Caco-2 (cell line): ENCODE results near the gene ABTB1. TPM values are rescaled to one million over a fixed set of nuclear protein-coding genes. Genes with fewer than 3 reads are reported as not detected.

Source experiments
- BruUV-seq: library from RNA; stranded (reverse); fragments of 400-500 nt; replicated peaks from 2 replicates; lab custom pipeline; 2021; lab: Mats Ljungman, UMichigan
- CTCF ChIA-PET: fragments of 300-600 bp; sonication (Branson Sonifier 250); formaldehyde crosslinking; loops from one replicate; lab custom pipeline; 2022; ENCODE audit warnings: antibody characterized with exemption; lab: Charles Lee
- POLR2A ChIA-PET: fragments of 300-600 bp; sonication (Branson Sonifier 250); formaldehyde crosslinking; loops from one replicate; lab custom pipeline; 2022; ENCODE audit warnings: antibody characterized with exemption; lab: Charles Lee
- DNase-seq, 2 experiments: peaks; one replicate each; pipeline versions ENCODE4 v3.0.0 to v3.0.0-alpha.2; 2020 to 2022
- H3K27me3 ChIP-seq: replicated peaks from 2 replicates; pipeline ENCODE4 v1.6.0; 2011; ENCODE audit warnings: low read length; ENCODE audit not compliant: control insufficient read depth, insufficient read depth
- H3K36me3 ChIP-seq: 2 replicates; pipeline ENCODE4 v1.5.1; 2011; ENCODE audit warnings: low read length; ENCODE audit not compliant: control insufficient read depth, insufficient read depth
- H3K4me1 ChIP-seq: fragments of 250-450 bp; sonication (Bioruptor Pico); 2 replicates; pipeline ENCODE4 v1.5.1; 2020; ENCODE audit warnings: mild to moderate bottlenecking
- H3K4me3 ChIP-seq: 2 replicates; pipeline ENCODE4 v1.5.1; 2011; ENCODE audit warnings: low read depth, mild to moderate bottlenecking, control low read depth, low read length
- H3K9me3 ChIP-seq: fragments of 250-450 bp; sonication (Bioruptor Pico); 2 replicates; pipeline ENCODE4 v1.5.1; 2020; ENCODE audit warnings: mild to moderate bottlenecking, moderate library complexity
- H3K27ac Mint-ChIP-seq: one replicate; pipeline ENCODE4 v1.8.0; 2022; ENCODE audit warnings: mixed read lengths; ENCODE audit not compliant: unreplicated experiment
- H3K27me3 Mint-ChIP-seq: one replicate; pipeline ENCODE4 v1.8.0; 2022; ENCODE audit warnings: mixed read lengths; ENCODE audit not compliant: insufficient read depth, unreplicated experiment
- H3K36me3 Mint-ChIP-seq: one replicate; pipeline ENCODE4 v1.8.0; 2022; ENCODE audit warnings: mild to moderate bottlenecking, mixed read lengths; ENCODE audit not compliant: insufficient read depth, unreplicated experiment
- H3K4me1 Mint-ChIP-seq: one replicate; pipeline ENCODE4 v1.8.0; 2022; ENCODE audit warnings: low read depth, mixed read lengths; ENCODE audit not compliant: unreplicated experiment
- H3K4me3 Mint-ChIP-seq: one replicate; pipeline ENCODE4 v1.8.0; 2022; ENCODE audit warnings: mild to moderate bottlenecking, moderate library complexity, mixed read lengths; ENCODE audit not compliant: unreplicated experiment
- H3K9me3 Mint-ChIP-seq: one replicate; pipeline ENCODE4 v1.8.0; 2022; ENCODE audit warnings: mixed read lengths; ENCODE audit not compliant: unreplicated experiment
- CTCF ChIP-seq, 2 experiments: fragments of 200-600 bp in 1 of 2; IDR thresholded peaks; 1 replicate in 1 of 2; 2 replicates in 1 of 2; pipeline versions ENCODE4 v1.5.1 to v1.8.0; 2011 to 2022; ENCODE audit warnings: antibody characterized with exemption in 1 of 2, control low read depth in 1 of 2, inconsistent platforms in 1 of 2, low read depth in 1 of 2, low read length in 1 of 2, mild to moderate bottlenecking in 1 of 2, moderate library complexity in 1 of 2; ENCODE audit not compliant: insufficient read depth in 1 of 2, severe bottlenecking in 1 of 2, unreplicated experiment in 1 of 2
- intact Hi-C: fragments of 100-400 bp; cut with micrococcal nuclease; formaldehyde crosslinking; loops from one replicate; pipeline ENCODE4 v1.10.0; 2022; ENCODE audit not compliant: unreplicated experiment
- total RNA-seq: library from RNA; stranded (reverse); gene quantifications from 2 replicates; pipeline ENCODE4 v1.2.3, GENCODE V29; 2022

ABTB1 gene
- total RNA-seq, 1 experiment from 2014 or later: 6.2 TPM

- intact Hi-C loops: no loop called here
- no peak for TF ChIP-seq CTCF (IDR thresholded peaks at IDR 0.05; ENCODE audit: insufficient read depth in 1 of 2, low read depth in 1 of 2, low read length in 1 of 2, severe bottlenecking in 1 of 2, unreplicated experiment in 1 of 2)
- Mint-ChIP-seq H3K4me1 (no peaks in the 10 kb centered on the region), H3K27ac (no peak overlapping the region), H3K27me3 (no peaks in the 10 kb centered on the region), H3K9me3 (no peaks in the 10 kb centered on the region), H3K36me3 (no peaks in the 10 kb centered on the region), H3K4me3 (no peak overlapping the region)
- Histone ChIP-seq H3K36me3 (no peaks in the 10 kb centered on the region), H3K4me3 (no peak overlapping the region), H3K27me3 (no peaks in the 10 kb centered on the region), H3K4me1 (no peaks in the 10 kb centered on the region), H3K9me3 (no peaks in the 10 kb centered on the region)
- no TSS peak for BruUV-seq
- no peak for DNase-seq
- POLR2A ChIA-PET: no interaction called here
- CTCF ChIA-PET: interaction anchor here (0.7 kb wide), 1 partner anchor 31 kb away, joined by 3 read pairs; no protein-coding TSS in a partner anchor
These were observed 42.1 kb downstream of the ABTB1 start for GRCh38 chr3:127714866-127715265.

DNA sequence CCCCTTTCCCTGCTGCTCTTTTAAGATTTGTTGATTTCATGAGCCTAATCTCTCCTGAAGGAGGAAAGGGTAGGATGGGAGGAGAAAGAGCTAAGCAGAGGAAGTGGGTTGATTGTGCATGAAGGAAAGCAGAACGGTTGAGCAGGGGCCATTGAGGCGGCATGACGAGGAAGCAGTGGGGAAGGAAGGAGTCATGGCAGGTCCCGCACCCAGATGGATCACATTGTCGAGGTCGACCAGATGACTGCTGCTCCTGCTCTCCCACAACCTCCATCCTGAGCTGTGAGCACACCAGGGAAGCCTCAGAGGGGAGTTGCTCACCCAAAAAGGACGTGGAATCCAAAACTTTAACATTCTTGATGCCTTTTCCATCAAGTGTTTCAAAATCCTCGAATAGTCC is 42.8 kb downstream of the ABTB1 start:
- POLR2A ChIA-PET: no interaction called here
- TF ChIP-seq CTCF (IDR thresholded peaks at IDR 0.05; ENCODE audit: insufficient read depth in 1 of 2, low read depth in 1 of 2, low read length in 1 of 2, severe bottlenecking in 1 of 2, unreplicated experiment in 1 of 2): no peak
- no peaks in the 10 kb centered on the region for H3K36me3 ChIP-seq
- no peak for DNase-seq
- H3K27me3 ChIP-seq: no peaks in the 10 kb centered on the region
- H3K4me1 Mint-ChIP-seq: no peaks in the 10 kb centered on the region
- H3K9me3 ChIP-seq: no peaks in the 10 kb centered on the region
- no peak overlapping the region for H3K4me3 Mint-ChIP-seq
- CTCF ChIA-PET: no interaction called here
- H3K4me3 ChIP-seq: no peak overlapping the region
- H3K4me1 ChIP-seq: no peaks in the 10 kb centered on the region
- H3K9me3 Mint-ChIP-seq: no peaks in the 10 kb centered on the region
- H3K36me3 Mint-ChIP-seq: no peaks in the 10 kb centered on the region
- BruUV-seq: no TSS peak
- intact Hi-C loops: no loop called here
- no peak overlapping the region for H3K27ac Mint-ChIP-seq
- no peaks in the 10 kb centered on the region for H3K27me3 Mint-ChIP-seq

DNA sequence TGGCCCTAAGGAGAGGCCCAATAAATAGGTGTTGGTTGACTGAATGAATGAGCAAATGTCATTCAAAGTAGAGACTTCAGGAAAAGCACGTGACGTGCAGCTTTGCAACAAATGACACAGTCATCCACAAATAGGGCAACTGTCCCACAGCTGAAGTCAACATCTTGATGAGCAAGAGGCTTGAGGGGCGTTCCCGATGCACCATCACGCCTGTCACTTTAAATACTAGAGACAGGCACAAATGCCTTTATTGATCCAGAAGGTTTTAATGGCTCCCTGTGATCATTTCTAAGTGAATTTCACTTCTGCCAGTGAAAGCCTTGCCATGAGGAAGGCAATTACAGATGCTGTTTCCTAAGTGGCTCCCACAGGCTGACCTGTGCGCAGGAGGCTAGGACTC is 43.6 kb downstream of the ABTB1 start:
- Mint-ChIP-seq H3K9me3 (no peaks in the 10 kb centered on the region), H3K27ac (no peak overlapping the region), H3K4me3 (no peak overlapping the region), H3K4me1 (no peaks in the 10 kb centered on the region), H3K36me3 (no peaks in the 10 kb centered on the region), H3K27me3 (no peaks in the 10 kb centered on the region)
- intact Hi-C loops: no loop called here
- no peak for TF ChIP-seq CTCF (IDR thresholded peaks at IDR 0.05; ENCODE audit: insufficient read depth in 1 of 2, low read depth in 1 of 2, low read length in 1 of 2, severe bottlenecking in 1 of 2, unreplicated experiment in 1 of 2)
- no peak for DNase-seq
- no peak overlapping the region for H3K4me3 ChIP-seq
- ChIA-PET CTCF (no interaction called here), POLR2A (no interaction called here)
- no peaks in the 10 kb centered on the region for H3K9me3 ChIP-seq
- BruUV-seq: no TSS peak
- H3K4me1 ChIP-seq: no peaks in the 10 kb centered on the region
- no peaks in the 10 kb centered on the region for H3K36me3 ChIP-seq
- no peaks in the 10 kb centered on the region for H3K27me3 ChIP-seq
